Heart right ventricle (tissue), 16 donors: ENCODE results near the gene PRR16. TPM values are rescaled to one million over a fixed set of nuclear protein-coding genes. Genes with fewer than 3 reads are reported as not detected.

Experiments used
- ATAC-seq, 8 donors: fragments of 200-7000 bp; cut with Tn5 transposase; one replicate each; pipeline ENCODE4 v1.9.1; 2020; ENCODE audit warnings: mild to moderate bottlenecking in 8 of 8, moderate library complexity in 8 of 8, moderate number of reproducible peaks in 1 of 8
- DNase-seq, 2 donors: peaks; one replicate each; pipeline ENCODE4 v3.0.0-alpha.2; 2020
- H3K27ac ChIP-seq, 10 donors: fragments of 200-600 bp; sonication (generic) in 2 of 10; one replicate each; pipeline versions ENCODE4 v1.5.0 to v1.8.0; 2020 to 2022; ENCODE audit warnings: mild to moderate bottlenecking in 3 of 10
- H3K27me3 ChIP-seq, 7 donors: fragments of 200-600 bp; one replicate each; pipeline ENCODE4 v1.8.0; 2021 to 2022; ENCODE audit warnings: mild to moderate bottlenecking in 2 of 7
- H3K36me3 ChIP-seq, 9 donors: fragments of 200-600 bp; sonication (generic) in 1 of 9; one replicate each; pipeline versions ENCODE4 v1.5.0 to v1.8.0; 2020 to 2022; ENCODE audit warnings: mild to moderate bottlenecking in 2 of 9
- H3K4me1 ChIP-seq, 9 donors: fragments of 200-600 bp; sonication (generic) in 1 of 9; one replicate each; pipeline versions ENCODE4 v1.5.0 to v1.8.0; 2020 to 2022; ENCODE audit warnings: mild to moderate bottlenecking in 4 of 9
- H3K4me3 ChIP-seq, 10 donors: fragments of 200-600 bp; sonication (generic) in 2 of 10; one replicate each; pipeline versions ENCODE4 v1.5.0 to v1.8.0; 2020 to 2022; ENCODE audit warnings: mild to moderate bottlenecking in 7 of 10, moderate library complexity in 2 of 10
- H3K9me3 ChIP-seq, 11 donors: fragments of 200-600 bp in 10 of 11; sonication (generic) in 2 of 11; one replicate each; pipeline versions ENCODE4 v1.5.0 to v1.8.0; 2013 to 2022; ENCODE audit warnings: mild to moderate bottlenecking in 2 of 11, control low read depth in 1 of 11, moderate library complexity in 1 of 11
- whole genome bisulfite sequencing, 2 donors: extraction: QIAGEN DNeasy Blood & Tissue Kit; methylation state at CpG; one replicate each; pipeline ENCODE4 v1.1.7; 2013; ENCODE audit warnings: inconsistent platforms in 1 of 2; 5-methylcytosine and 5-hydroxymethylcytosine counted together
- intact Hi-C, 10 donors: fragments of 100-400 bp; cut with DNase I; formaldehyde crosslinking; loops; one replicate each; pipeline versions ENCODE4 v1.11.1 to v1.14.2; 2022
- polyA plus RNA-seq, 2 donors: library from polyadenylated mRNA; stranded (reverse); fragments of 200-250 nt; gene quantifications; one replicate each; pipeline ENCODE4 v1.2.3, GENCODE V29; 2013
- total RNA-seq, 10 donors: library from RNA; stranded (reverse); fragmentation: NEBNext Ultra II Directional in 3 of 10; extraction: Animal tissue kit (Norgen Biotek cat#: 25700) in 3 of 10; gene quantifications; one replicate each; pipeline versions ENCODE4 v1.2.1 to v1.2.4, GENCODE V29; 2021 to 2023
- TF ChIP-seq, protein P1 (sequence below), 9 donors: fragments of 200-600 bp; sonication (generic) in 2 of 9; IDR thresholded peaks; one replicate each; pipeline versions ENCODE4 v1.5.0 to v1.8.0; 2021 to 2022; ENCODE audit warnings: antibody characterized with exemption in 9 of 9, mild to moderate bottlenecking in 5 of 9, moderate library complexity in 1 of 9
- donor health status: Arrhythmogenic right ventricular cardiomyopathy.
- donor health status: ischemic (EF 13 %, LVEDD 7.1; RV severe dilation, severe dysfunction).
- donor health status: healthy with polysubstance abuse.
- donor health status: DM: no; HTN: yes; CAD: no.
- donor health status: DM: no; HTN: no; CAD: no.
- donor health status: ischemic (EF 25% LVEDD 6.9; RV normal size, moderate dysfunction).
- donor health status: ischemic (EF 25% LVEDD 5.7; RV mildly dilated, moderate dysfunction).
- donor health status: healthy.
- donor health status: DM: yes; HTN: yes; CAD: no.
- donor health status: Ischemic cardiomyopathy.
- donor health status: ischemic (EF 35%, LVEDD 5.7; RV mildly dilated, moderate dysfunction).
- donor health status: nonischemic (EF 11% LVEDD 7.7; RV severe dilation, severe dysfunction).
- donor health status: DM: yes; HTN: yes; CAD: no.
- donor health status: PGD.
- donor health status: ischemic (EF 29% LVEDD 5.4; RV normal size, mild dysfunction).
- donor health status: nonischemic (EF 23%, LVEDD 6.1; RV moderate dilation, normal function).

Gene PRR16
- total and polyA plus RNA-seq, 12 donors: 5.3 to 22.9 (median 10.4) TPM

DNA sequence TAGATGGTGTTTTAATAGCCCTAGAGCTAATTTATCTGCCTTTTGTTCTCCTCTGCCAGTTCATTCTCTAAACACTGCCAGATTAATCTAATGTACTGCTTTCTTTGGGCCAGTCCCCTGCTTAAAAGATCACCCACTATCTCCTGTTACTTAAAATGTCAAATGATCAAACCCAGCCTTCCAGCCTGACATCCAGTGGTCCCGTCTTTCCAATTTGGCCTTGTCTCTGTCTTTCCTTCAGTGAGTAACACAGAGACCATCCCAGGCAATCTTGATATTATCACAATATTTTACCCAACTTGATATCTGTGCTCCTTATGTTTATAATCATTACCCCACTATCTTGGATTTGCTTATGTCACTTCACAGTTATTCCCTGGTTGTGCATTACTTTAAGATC, 12.0 kb downstream of the PRR16 start:
- H3K27ac ChIP-seq: peak overlapping the region in 1 of 10 donors; percentile 15

DNA sequence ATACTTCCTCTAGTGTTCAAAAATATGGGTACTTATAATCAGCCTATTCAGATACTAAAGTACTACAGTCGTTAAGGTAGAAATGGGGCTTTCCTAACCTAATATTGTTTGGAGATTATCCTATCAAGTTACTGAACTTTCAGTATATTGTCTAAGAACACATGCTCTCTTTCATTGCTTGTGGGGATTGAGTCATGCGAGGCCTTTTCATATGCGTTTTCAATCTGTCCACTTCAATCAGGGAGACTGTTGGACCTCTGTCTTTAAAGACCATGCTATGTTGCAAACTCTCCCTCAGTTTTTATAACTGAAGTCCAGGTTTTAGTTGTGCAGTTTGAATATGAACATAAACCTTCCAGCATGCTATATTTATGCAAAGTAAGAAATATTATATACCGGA, 15.0 kb downstream of the PRR16 start:
- TF ChIP-seq, protein P1, sequence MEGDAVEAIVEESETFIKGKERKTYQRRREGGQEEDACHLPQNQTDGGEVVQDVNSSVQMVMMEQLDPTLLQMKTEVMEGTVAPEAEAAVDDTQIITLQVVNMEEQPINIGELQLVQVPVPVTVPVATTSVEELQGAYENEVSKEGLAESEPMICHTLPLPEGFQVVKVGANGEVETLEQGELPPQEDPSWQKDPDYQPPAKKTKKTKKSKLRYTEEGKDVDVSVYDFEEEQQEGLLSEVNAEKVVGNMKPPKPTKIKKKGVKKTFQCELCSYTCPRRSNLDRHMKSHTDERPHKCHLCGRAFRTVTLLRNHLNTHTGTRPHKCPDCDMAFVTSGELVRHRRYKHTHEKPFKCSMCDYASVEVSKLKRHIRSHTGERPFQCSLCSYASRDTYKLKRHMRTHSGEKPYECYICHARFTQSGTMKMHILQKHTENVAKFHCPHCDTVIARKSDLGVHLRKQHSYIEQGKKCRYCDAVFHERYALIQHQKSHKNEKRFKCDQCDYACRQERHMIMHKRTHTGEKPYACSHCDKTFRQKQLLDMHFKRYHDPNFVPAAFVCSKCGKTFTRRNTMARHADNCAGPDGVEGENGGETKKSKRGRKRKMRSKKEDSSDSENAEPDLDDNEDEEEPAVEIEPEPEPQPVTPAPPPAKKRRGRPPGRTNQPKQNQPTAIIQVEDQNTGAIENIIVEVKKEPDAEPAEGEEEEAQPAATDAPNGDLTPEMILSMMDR (IDR thresholded peaks at IDR 0.05): no peak
- intact Hi-C loops: no loop called here
- 70 to 76% methylated on average over 4 of the region's 4 CpGs for WGBS, 2 donors
- H3K36me3 ChIP-seq: no peaks in the 10 kb centered on the region
- no peak overlapping the region for H3K4me3 ChIP-seq
- H3K27ac ChIP-seq: no peak overlapping the region
- H3K27me3 ChIP-seq: no peaks in the 10 kb centered on the region
- no peaks in the 10 kb centered on the region for H3K9me3 ChIP-seq
- ATAC-seq: no peak
- peaks cover 0 to 25% (median 0%) of the 10 kb centered on the region in 9 donors for H3K4me1 ChIP-seq
- no peak for DNase-seq

More for the DNA sequence above, 12.0 kb downstream of the PRR16 start:
- TF ChIP-seq, protein P1 (IDR thresholded peaks at IDR 0.05): no peak
- Histone ChIP-seq H3K36me3 (no peaks in the 10 kb centered on the region), H3K4me1 (peaks cover 0 to 34% (median 4%) of the 10 kb centered on the region in 9 donors), H3K4me3 (no peak overlapping the region), H3K9me3 (no peaks in the 10 kb centered on the region), H3K27me3 (no peaks in the 10 kb centered on the region)
- intact Hi-C loops: no loop called here
- ATAC-seq: no peak
- DNase-seq: no peak
- WGBS, 2 donors: 24 to 33% methylated on average over 1 of the region's 1 CpG

DNA sequence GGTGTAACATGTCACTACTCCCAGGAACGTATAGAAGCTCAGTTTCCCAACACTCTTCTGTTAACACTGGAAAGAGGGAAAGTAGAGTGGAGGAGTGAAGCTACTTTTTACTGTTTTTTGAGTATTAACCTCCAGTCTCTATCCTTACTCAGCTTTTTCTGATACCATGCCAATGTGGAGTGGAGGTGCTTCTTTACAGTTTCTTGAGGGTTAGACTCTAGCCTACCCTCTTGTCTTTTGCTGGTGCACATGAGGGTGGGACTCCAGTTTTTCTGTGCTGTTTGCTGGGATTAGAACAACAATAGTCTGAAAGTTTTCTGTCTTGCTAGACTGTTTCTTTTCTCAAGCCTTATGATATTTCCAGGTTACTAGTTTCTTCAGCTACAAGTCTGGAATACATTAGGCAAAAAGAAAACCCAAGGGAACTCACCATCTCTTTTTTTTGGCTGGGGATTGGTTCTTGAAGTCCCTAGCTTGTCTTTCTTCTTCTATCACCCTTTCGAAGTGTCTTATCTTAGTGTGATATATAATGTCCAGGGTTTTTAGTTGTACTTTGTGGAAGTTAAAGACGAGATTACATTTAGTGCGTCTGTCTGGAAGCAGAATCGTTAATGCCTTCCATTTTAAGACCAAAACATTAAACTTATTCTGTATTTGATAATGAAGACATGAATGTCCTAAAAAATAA, 35.9 kb downstream of the PRR16 start:
- TF ChIP-seq, protein P1 (IDR thresholded peaks at IDR 0.05): no peak
- no peak overlapping the region for H3K4me3 ChIP-seq
- no peaks in the 10 kb centered on the region for H3K27me3 ChIP-seq
- no peak for DNase-seq
- no peak overlapping the region for H3K27ac ChIP-seq
- WGBS, 2 donors: 55 to 67% methylated on average over 5 of the region's 5 CpGs
- no peak for ATAC-seq
- H3K36me3 ChIP-seq: no peaks in the 10 kb centered on the region
- H3K4me1 ChIP-seq: no peaks in the 10 kb centered on the region
- H3K9me3 ChIP-seq: no peaks in the 10 kb centered on the region
- intact Hi-C loops: no loop called here

DNA sequence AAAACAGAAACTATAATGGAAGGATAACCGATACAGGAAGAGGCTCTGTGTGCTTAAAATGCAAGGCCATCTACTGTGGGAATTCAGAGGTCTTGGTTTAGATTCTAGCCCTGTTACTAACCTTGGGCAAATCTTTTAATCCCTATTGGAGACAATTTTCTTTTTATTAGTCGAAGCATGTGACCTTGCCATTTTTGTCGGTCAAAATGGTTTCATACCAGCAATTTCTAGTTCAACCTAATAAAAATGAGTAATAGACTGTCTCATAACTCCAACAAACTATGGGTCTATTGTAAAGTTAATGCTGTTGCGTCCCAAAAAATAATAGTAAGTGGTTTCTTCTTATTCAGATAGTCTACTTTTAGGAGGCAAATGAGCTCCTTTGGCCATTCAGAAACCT, 38.4 kb downstream of the PRR16 start:
- no peaks in the 10 kb centered on the region for H3K4me1 ChIP-seq
- TF ChIP-seq, protein P1 (IDR thresholded peaks at IDR 0.05): no peak
- ATAC-seq: no peak
- H3K27me3 ChIP-seq: no peaks in the 10 kb centered on the region
- H3K36me3 ChIP-seq: no peaks in the 10 kb centered on the region
- H3K4me3 ChIP-seq: no peak overlapping the region
- no peaks in the 10 kb centered on the region for H3K9me3 ChIP-seq
- no peak for DNase-seq
- H3K27ac ChIP-seq: no peak overlapping the region
- intact Hi-C loops: no loop called here
- WGBS, 2 donors: 69 to 79% methylated on average over 4 of the region's 4 CpGs
